HEK293T (cell line): Measurements from ENCODE around the gene IL1RAPL1.

Experiments
- ELF4 ChIP-seq: fragments of 450-650 bp; IDR thresholded peaks from 2 replicates; pipeline ENCODE4 v1.6.1; 2017; ENCODE audit warnings: antibody characterized with exemption
- FOXA1 ChIP-seq: fragments of 450-650 bp; IDR thresholded peaks from 2 replicates; pipeline ENCODE4 v1.6.1; 2016; ENCODE audit warnings: mild to moderate bottlenecking
- SP1 ChIP-seq: fragments of 450-650 bp; IDR thresholded peaks from 2 replicates; pipeline ENCODE4 v1.6.1; 2017
- SUZ12 ChIP-seq: fragments of 450-650 bp; IDR thresholded peaks from 2 replicates; pipeline ENCODE4 v1.6.1; 2016; ENCODE audit warnings: mild to moderate bottlenecking

- no peak for TF ChIP-seq SUZ12
- TF ChIP-seq ELF4, result no peak
- no peak for TF ChIP-seq FOXA1
- TF ChIP-seq SP1, result no peak
Measured at GRCh38 chrX:29587107-29587506, 999.9 kb downstream of the IL1RAPL1 start.
